Measurements from ENCODE around the gene SLC22A7. TPM values are rescaled to one million over a fixed set of nuclear protein-coding genes. Genes with fewer than 3 reads are reported as not detected.
A peak's percentile ranks its signal among the peaks of the same experiment; 100 is the strongest.

SLC22A7 gene
- polyA plus RNA-seq, 4 donors, result 0.10 to 0.50 TPM; not detected in 2

GRCh38 chr6:43290339-43290904 is 7.6 kb upstream of the SLC22A7 start:
- 61 to 72% (median 70%) methylated on average over 3 of the region's 3 CpGs for WGBS, 3 donors
- Histone ChIP-seq H3K27me3 (ENCODE audit: control insufficient read depth in 3 of 3, insufficient read depth in 3 of 3, low read length in 3 of 3) (no peaks in the 10 kb centered on the region), H3K27ac (ENCODE audit: low read depth in 1 of 3, low read length in 2 of 3) (peak overlapping the region in 2 of 3 donors; percentile 49 to 62), H3K9me3 (ENCODE audit: control insufficient read depth in 2 of 2, insufficient read depth in 1 of 2, low read depth in 1 of 2, low read length in 1 of 2) (no peaks in the 10 kb centered on the region), H3K4me1 (ENCODE audit: control insufficient read depth in 3 of 3, insufficient read depth in 2 of 3, low read depth in 1 of 3, low read length in 2 of 3) (peaks cover 0 to 42% (median 2%) of the 10 kb centered on the region in 3 donors), H3K4me3 (ENCODE audit: low read depth in 1 of 3, low read length in 3 of 3) (no peak overlapping the region), H3K36me3 (ENCODE audit: control insufficient read depth in 3 of 3, insufficient read depth in 2 of 3, low read depth in 1 of 3, low read length in 3 of 3) (no peaks in the 10 kb centered on the region)
- DNase-seq (peak; percentile 52 to 82), FAIRE-seq (no peak)

GRCh38 chr6:43290905-43291355 is 7.1 kb upstream of the SLC22A7 start:
- no peaks in the 10 kb centered on the region for H3K27me3 ChIP-seq (ENCODE audit: control insufficient read depth in 3 of 3, insufficient read depth in 3 of 3, low read length in 3 of 3)
- H3K36me3 ChIP-seq (ENCODE audit: control insufficient read depth in 3 of 3, insufficient read depth in 2 of 3, low read depth in 1 of 3, low read length in 3 of 3), result no peaks in the 10 kb centered on the region
- 28 to 65% (median 51%) methylated on average over 6 of the region's 6 CpGs for WGBS, 3 donors
- peak overlapping the region in 2 of 3 donors; percentile 49 to 62 for H3K27ac ChIP-seq (ENCODE audit: low read depth in 1 of 3, low read length in 2 of 3)
- peaks cover 0 to 37% (median 2%) of the 10 kb centered on the region in 3 donors for H3K4me1 ChIP-seq (ENCODE audit: control insufficient read depth in 3 of 3, insufficient read depth in 2 of 3, low read depth in 1 of 3, low read length in 2 of 3)
- H3K4me3 ChIP-seq (ENCODE audit: low read depth in 1 of 3, low read length in 3 of 3), result no peak overlapping the region
- DNase-seq (peak in 1 of 2 donors; percentile 70), FAIRE-seq (no peak)
- no peaks in the 10 kb centered on the region for H3K9me3 ChIP-seq (ENCODE audit: control insufficient read depth in 2 of 2, insufficient read depth in 1 of 2, low read depth in 1 of 2, low read length in 1 of 2)

GRCh38 chr6:43291708-43292107 is 6.4 kb upstream of the SLC22A7 start:
- Histone ChIP-seq H3K4me1 (ENCODE audit: control insufficient read depth in 3 of 3, insufficient read depth in 2 of 3, low read depth in 1 of 3, low read length in 2 of 3) (peaks cover 0 to 34% (median 2%) of the 10 kb centered on the region in 3 donors), H3K9me3 (ENCODE audit: control insufficient read depth in 2 of 2, insufficient read depth in 1 of 2, low read depth in 1 of 2, low read length in 1 of 2) (no peaks in the 10 kb centered on the region), H3K27me3 (ENCODE audit: control insufficient read depth in 3 of 3, insufficient read depth in 3 of 3, low read length in 3 of 3) (no peaks in the 10 kb centered on the region), H3K27ac (ENCODE audit: low read depth in 1 of 3, low read length in 2 of 3) (no peak overlapping the region), H3K4me3 (ENCODE audit: low read depth in 1 of 3, low read length in 3 of 3) (no peak overlapping the region), H3K36me3 (ENCODE audit: control insufficient read depth in 3 of 3, insufficient read depth in 2 of 3, low read depth in 1 of 3, low read length in 3 of 3) (no peaks in the 10 kb centered on the region)
- DNase-seq (peak in 1 of 2 donors; percentile 75), FAIRE-seq (no peak)
- WGBS, 3 donors, result 61 to 83% (median 68%) methylated on average over 2 of the region's 2 CpGs

- DNase-seq, result no peak
These were observed 5.7 kb upstream of the SLC22A7 start for GRCh38 chr6:43292341-43292740.

GRCh38 chr6:43292763-43293318 is 5.2 kb upstream of the SLC22A7 start:
- no peaks in the 10 kb centered on the region for H3K36me3 ChIP-seq (ENCODE audit: control insufficient read depth in 3 of 3, insufficient read depth in 2 of 3, low read depth in 1 of 3, low read length in 3 of 3)
- H3K27ac ChIP-seq (ENCODE audit: low read depth in 1 of 3, low read length in 2 of 3), result no peak overlapping the region
- no peaks in the 10 kb centered on the region for H3K27me3 ChIP-seq (ENCODE audit: control insufficient read depth in 3 of 3, insufficient read depth in 3 of 3, low read length in 3 of 3)
- peaks cover 0 to 32% (median 2%) of the 10 kb centered on the region in 3 donors for H3K4me1 ChIP-seq (ENCODE audit: control insufficient read depth in 3 of 3, insufficient read depth in 2 of 3, low read depth in 1 of 3, low read length in 2 of 3)
- WGBS, 3 donors, result 81 to 92% (median 86%) methylated on average over 5 of the region's 5 CpGs
- H3K4me3 ChIP-seq (ENCODE audit: low read depth in 1 of 3, low read length in 3 of 3), result no peak overlapping the region
- no peaks in the 10 kb centered on the region for H3K9me3 ChIP-seq (ENCODE audit: control insufficient read depth in 2 of 2, insufficient read depth in 1 of 2, low read depth in 1 of 2, low read length in 1 of 2)
- FAIRE-seq, result no peak
- no peak for DNase-seq

More at GRCh38 chr6:43292341-43292740, 5.7 kb upstream of the SLC22A7 start:
- Histone ChIP-seq H3K4me3 (ENCODE audit: low read depth in 1 of 3, low read length in 3 of 3) (no peak overlapping the region), H3K27ac (ENCODE audit: low read depth in 1 of 3, low read length in 2 of 3) (no peak overlapping the region), H3K4me1 (ENCODE audit: control insufficient read depth in 3 of 3, insufficient read depth in 2 of 3, low read depth in 1 of 3, low read length in 2 of 3) (peaks cover 0 to 32% (median 2%) of the 10 kb centered on the region in 3 donors), H3K27me3 (ENCODE audit: control insufficient read depth in 3 of 3, insufficient read depth in 3 of 3, low read length in 3 of 3) (no peaks in the 10 kb centered on the region), H3K36me3 (ENCODE audit: control insufficient read depth in 3 of 3, insufficient read depth in 2 of 3, low read depth in 1 of 3, low read length in 3 of 3) (no peaks in the 10 kb centered on the region), H3K9me3 (ENCODE audit: control insufficient read depth in 2 of 2, insufficient read depth in 1 of 2, low read depth in 1 of 2, low read length in 1 of 2) (no peaks in the 10 kb centered on the region)
- 92 to 96% (median 94%) methylated on average over 6 of the region's 6 CpGs for WGBS, 3 donors
- FAIRE-seq, result no peak

- H3K4me1 ChIP-seq (ENCODE audit: control insufficient read depth in 3 of 3, insufficient read depth in 2 of 3, low read depth in 1 of 3, low read length in 2 of 3), result peaks cover 0 to 35% (median 2%) of the 10 kb centered on the region in 3 donors
- DNase-seq (no peak), FAIRE-seq (no peak)
- no peak overlapping the region for H3K27ac ChIP-seq (ENCODE audit: low read depth in 1 of 3, low read length in 2 of 3)
- no peak overlapping the region for H3K4me3 ChIP-seq (ENCODE audit: low read depth in 1 of 3, low read length in 3 of 3)
- no peaks in the 10 kb centered on the region for H3K27me3 ChIP-seq (ENCODE audit: control insufficient read depth in 3 of 3, insufficient read depth in 3 of 3, low read length in 3 of 3)
- H3K36me3 ChIP-seq (ENCODE audit: control insufficient read depth in 3 of 3, insufficient read depth in 2 of 3, low read depth in 1 of 3, low read length in 3 of 3), result no peaks in the 10 kb centered on the region
- H3K9me3 ChIP-seq (ENCODE audit: control insufficient read depth in 2 of 2, insufficient read depth in 1 of 2, low read depth in 1 of 2, low read length in 1 of 2), result no peaks in the 10 kb centered on the region
- 91 to 96% (median 93%) methylated on average over 3 of the region's 3 CpGs for WGBS, 3 donors
These were observed 4.4 kb upstream of the SLC22A7 start for GRCh38 chr6:43293698-43294097.

GRCh38 chr6:43294536-43294935 is 3.5 kb upstream of the SLC22A7 start:
- Histone ChIP-seq H3K36me3 (ENCODE audit: control insufficient read depth in 3 of 3, insufficient read depth in 2 of 3, low read depth in 1 of 3, low read length in 3 of 3) (no peaks in the 10 kb centered on the region), H3K27ac (ENCODE audit: low read depth in 1 of 3, low read length in 2 of 3) (no peak overlapping the region), H3K9me3 (ENCODE audit: control insufficient read depth in 2 of 2, insufficient read depth in 1 of 2, low read depth in 1 of 2, low read length in 1 of 2) (no peaks in the 10 kb centered on the region), H3K27me3 (ENCODE audit: control insufficient read depth in 3 of 3, insufficient read depth in 3 of 3, low read length in 3 of 3) (no peaks in the 10 kb centered on the region), H3K4me3 (ENCODE audit: low read depth in 1 of 3, low read length in 3 of 3) (no peak overlapping the region), H3K4me1 (ENCODE audit: control insufficient read depth in 3 of 3, insufficient read depth in 2 of 3, low read depth in 1 of 3, low read length in 2 of 3) (peaks cover 0 to 35% (median 2%) of the 10 kb centered on the region in 3 donors)
- 84 to 90% (median 86%) methylated on average over 3 of the region's 3 CpGs for WGBS, 3 donors
- no peak for DNase-seq
- no peak for FAIRE-seq

- no peaks in the 10 kb centered on the region for H3K27me3 ChIP-seq (ENCODE audit: control insufficient read depth in 3 of 3, insufficient read depth in 3 of 3, low read length in 3 of 3)
- no peak for DNase-seq
- no peak overlapping the region for H3K27ac ChIP-seq (ENCODE audit: low read depth in 1 of 3, low read length in 2 of 3)
- no peak overlapping the region for H3K4me3 ChIP-seq (ENCODE audit: low read depth in 1 of 3, low read length in 3 of 3)
- WGBS, 3 donors, result 87 to 89% (median 87%) methylated on average over 3 of the region's 3 CpGs
- no peak for FAIRE-seq
- H3K9me3 ChIP-seq (ENCODE audit: control insufficient read depth in 2 of 2, insufficient read depth in 1 of 2, low read depth in 1 of 2, low read length in 1 of 2), result no peaks in the 10 kb centered on the region
- H3K36me3 ChIP-seq (ENCODE audit: control insufficient read depth in 3 of 3, insufficient read depth in 2 of 3, low read depth in 1 of 3, low read length in 3 of 3), result no peaks in the 10 kb centered on the region
- H3K4me1 ChIP-seq (ENCODE audit: control insufficient read depth in 3 of 3, insufficient read depth in 2 of 3, low read depth in 1 of 3, low read length in 2 of 3), result peaks cover 0 to 29% (median under 1%) of the 10 kb centered on the region in 3 donors
These were observed 2.6 kb upstream of the SLC22A7 start for GRCh38 chr6:43295456-43295855.

Data from small intestine (tissue), 7 donors.